Measurements from ENCODE around the gene KCNQ1.

The KCNQ1 gene

GRCh38 chr11:2410616-2411015, 34.2 kb upstream of the KCNQ1 start:
- no peak for DNase-seq

DNA sequence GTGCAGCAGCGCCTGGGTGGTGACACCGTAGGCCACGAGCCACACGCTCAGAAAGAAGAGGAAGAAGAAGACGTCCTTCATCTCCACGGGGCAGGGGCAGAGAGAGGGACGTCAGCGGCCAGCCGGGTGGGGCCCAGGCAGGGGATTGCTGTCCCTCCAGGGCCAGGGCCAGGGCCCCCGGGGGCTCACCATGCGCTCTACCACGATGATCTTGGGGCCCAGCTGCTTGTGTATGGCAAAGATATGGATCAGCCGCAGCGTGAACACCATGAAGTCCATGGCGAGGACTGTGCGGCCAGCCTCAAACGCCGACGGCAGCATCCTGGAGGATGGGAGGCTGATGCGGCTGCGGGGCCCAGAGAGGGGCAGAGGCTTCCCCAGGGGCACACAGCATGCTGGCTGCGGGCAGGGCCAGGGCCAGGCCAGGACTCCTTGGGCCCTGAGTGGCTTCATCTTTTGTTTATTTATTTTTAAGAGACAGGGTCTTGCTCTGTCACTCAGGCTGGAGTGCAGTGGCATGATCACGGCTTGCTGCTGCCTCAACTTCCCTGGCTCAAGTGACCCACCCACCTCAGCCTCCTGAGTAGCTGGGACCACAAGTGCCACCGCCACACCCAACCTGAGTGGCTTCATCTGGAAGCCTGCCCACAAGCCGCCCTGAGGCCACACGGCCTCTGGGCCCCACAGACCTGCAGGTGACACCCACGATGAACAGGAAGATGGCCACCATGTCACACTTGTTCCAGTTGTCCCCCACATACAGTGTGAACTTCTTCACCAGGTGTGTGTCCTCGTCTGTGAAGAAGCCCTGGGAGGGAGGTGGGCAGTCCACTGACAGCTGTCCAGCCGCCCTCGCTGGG, 33.1 kb upstream of the KCNQ1 start:
- no peak for DNase-seq

DNA sequence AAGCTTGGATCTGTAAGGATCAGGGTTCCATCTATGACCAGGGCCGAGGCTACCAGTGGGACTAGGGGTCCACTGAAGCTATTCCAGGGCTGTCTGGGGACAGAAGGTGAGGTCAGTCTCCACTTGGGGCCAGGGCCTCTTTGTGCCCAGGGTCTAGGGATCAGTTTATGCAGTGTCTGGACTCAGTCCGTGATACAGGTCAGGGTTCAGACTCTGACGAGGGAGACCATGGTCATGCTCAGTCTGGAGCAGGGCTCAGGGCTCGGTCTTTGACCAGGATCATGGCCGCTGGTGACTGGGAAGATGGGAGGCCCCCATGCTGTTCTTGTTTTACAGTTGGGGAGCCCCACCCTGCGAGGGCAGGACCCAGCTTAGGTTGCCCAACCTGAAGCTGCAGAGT, 32.5 kb upstream of the KCNQ1 start:
- DNase-seq, result no peak

DNA sequence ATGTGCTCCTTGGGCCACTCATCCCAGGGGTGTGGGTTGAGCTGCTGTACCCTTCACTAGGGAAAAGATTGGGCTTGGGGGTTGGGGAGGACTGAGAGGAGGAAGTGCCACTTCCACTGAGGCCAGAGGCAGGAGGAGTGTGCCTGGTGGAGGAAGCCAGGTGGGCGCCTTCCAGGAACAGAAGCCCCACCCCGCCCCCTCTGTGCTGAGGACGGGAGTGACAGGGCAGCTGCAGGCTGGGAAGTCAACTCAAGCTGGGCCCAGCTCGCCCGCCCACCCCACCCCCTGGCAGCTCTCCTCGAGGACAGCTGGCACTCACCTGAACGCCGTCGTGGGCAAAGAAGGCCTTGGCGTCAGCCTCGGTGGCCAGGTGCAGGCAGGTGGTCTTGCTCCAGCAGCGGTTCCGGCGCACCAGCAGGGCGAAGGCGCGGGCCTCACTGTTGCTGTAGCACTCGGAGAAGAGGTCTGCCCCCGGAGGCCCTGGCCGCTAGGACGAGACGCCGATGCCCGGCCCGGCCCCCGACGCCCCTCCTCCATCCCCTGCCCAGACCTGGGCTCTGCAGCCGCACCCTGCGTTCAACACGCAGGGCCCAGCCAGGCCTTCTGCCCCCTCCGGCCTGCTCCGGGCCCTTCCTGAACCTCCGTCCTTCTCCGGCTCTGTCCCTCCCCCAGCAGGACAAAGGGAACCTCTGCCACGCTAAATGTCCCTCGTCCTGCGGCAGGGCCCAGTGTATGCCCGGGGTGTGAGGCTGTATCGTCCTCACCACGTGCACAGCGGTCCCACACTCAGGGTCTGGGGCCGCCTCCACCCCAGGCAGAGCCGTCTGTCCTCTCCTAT, 30.8 kb upstream of the KCNQ1 start:
- no peak for DNase-seq

DNA sequence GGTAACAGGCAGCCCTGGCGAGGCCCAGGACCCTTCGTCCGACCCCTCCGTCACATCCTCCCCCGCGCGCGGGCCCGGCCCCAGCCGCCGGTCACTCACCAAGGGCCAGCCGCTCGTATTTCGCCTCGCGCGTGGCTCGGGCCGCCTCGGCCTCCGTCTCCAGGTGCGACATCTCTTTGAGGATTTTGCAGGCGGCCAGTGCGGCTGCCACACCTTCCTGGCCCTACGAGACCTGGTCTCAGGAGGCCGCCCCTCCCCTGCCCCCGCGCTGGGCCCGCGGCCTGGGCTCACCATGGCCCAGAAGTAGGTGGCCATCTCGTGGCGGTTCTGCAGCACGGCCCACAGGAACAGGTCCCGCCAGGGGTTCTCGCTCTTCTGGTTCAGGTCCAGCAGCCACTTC, 30.2 kb upstream of the KCNQ1 start:
- no peak for DNase-seq

DNA sequence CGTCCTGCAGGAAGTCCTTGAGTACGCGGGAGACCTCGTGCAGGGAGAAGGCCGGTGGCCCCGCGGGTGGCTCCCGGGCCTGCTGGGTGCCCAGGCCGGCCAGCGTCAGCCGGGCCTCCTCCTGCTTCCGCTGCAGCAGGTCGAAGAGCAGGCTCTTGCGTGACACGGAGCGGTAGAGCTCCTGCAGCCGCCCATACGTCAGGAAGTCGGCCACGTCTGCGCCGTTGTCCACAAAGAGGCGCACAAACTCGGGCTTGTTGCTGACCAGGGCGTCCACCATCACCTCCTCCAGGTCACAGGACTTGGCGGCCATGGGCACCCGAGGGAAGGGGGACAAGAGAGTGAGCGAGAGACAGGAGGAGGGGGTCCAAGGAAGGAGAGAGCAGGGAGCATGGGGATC, 29.6 kb upstream of the KCNQ1 start:
- no peak for DNase-seq

DNA sequence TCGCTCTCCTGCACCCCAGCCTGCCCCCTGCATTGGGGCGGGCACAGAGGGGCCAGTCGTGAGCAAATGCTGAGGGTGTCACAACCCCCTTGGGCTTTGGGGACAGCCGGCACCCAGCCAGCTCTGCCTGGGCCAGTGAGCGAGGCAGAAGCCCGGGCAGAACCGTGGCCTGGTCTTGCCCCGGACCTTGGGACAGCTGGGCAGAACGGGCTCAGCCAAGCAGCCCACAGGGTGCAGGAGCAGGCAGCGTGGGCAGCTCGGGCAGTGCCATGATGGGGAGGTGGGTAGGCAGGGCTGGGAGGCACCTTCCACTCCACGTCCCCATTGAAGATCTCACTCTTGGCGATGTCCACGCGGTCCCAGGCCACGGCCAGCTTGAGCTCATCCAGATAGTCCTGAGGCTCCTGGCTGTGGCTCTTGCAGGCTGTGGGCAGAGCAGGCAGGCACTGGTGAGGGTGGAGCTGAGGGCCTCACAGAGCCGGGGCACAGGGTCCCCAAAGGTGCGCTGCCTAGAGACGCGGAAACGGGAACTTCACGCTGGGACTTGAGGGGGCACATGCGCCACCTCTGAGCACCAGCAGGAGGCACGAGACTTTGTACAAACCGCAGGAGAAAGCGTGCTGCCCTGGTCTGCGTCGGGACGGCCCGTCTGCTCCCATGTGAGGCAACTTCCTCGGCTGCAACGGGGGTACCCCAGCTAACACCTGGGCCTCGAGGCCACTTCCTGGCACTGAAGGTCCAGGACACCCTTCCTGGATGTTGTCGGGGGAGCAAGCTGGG, 29.0 kb upstream of the KCNQ1 start:
- no peak for DNase-seq

GRCh38 chr11:2416765-2417164, 28.0 kb upstream of the KCNQ1 start:
- DNase-seq, result no peak

DNA sequence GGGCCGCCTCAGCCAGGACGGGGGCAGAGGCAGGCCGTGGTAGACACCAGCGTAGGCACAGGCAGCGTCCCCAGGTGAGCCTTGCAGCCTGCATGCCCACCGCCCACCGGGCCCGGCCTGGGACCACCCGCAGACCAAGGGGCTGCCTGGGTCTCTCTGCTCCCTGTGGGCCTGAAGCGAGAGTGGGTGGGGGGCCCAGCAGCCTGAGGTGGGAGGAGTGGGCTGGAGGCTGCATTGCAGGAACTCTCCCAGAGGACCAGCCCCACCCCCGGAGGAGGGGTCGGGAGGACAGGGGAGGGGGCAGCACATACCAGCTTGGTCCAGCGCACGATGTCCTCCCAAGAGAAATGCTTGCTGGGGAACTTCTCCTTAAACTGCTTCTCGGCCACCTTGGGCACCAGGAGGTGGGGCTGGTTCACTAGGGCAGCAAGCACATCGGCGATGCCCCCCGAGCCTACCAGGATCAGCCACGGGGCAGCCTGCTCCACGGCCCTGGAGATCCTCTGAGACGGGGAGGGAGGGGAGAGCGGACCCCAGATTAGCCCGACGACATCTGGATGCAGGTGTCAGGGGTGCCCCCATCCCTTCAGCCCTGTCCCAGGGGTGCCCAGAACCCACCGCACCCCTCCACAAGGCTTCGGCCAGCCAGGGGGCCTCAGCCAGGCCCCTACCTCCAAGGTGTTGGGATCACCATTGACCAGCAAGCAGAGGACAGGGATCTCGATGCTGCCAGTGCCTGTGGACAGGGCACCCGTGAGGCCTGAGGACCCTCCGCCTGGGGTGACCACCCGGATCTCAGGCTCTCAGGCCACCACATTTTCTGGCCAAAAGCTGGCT, 26.7 kb upstream of the KCNQ1 start:
- no peak for DNase-seq

DNA sequence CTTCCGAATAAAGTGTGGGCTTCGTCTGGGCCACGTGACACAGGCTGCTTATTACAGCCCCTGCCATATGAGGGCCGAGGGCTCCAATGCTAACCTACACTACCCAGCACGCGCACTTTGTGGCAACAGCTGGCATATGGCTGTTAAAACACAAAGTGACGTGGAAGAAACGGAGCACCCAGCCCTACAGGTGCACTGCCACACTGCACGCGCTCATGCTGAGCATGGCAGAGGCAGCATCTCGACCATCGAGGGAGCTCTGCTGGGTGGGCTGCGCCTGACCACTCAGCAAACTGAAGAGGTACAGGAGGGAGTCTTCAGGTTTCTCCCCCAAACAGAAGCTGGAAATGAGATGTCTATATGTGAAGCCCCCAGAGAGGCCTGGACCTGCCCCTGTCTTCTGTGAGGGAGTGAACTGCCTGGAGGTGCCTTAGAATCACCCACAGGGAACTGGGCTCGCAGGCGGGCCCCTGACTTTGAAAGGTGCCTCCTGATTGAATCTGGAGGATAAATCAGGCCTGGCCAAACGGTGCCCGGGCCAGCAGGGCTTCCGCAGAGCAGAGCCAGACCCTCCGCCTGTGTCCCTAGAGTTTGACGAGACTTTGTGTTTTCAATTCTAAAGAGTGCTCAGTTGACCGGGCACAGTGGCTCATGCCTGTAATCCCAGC, 26.0 kb upstream of the KCNQ1 start:
- DNase-seq, result no peak

GRCh38 chr11:2419638-2420501, 24.9 kb upstream of the KCNQ1 start:
- peak; percentile 76 for DNase-seq

- peak; percentile 83 for DNase-seq
These were observed 24.1 kb upstream of the KCNQ1 start for GRCh38 chr11:2420502-2421225.

DNA sequence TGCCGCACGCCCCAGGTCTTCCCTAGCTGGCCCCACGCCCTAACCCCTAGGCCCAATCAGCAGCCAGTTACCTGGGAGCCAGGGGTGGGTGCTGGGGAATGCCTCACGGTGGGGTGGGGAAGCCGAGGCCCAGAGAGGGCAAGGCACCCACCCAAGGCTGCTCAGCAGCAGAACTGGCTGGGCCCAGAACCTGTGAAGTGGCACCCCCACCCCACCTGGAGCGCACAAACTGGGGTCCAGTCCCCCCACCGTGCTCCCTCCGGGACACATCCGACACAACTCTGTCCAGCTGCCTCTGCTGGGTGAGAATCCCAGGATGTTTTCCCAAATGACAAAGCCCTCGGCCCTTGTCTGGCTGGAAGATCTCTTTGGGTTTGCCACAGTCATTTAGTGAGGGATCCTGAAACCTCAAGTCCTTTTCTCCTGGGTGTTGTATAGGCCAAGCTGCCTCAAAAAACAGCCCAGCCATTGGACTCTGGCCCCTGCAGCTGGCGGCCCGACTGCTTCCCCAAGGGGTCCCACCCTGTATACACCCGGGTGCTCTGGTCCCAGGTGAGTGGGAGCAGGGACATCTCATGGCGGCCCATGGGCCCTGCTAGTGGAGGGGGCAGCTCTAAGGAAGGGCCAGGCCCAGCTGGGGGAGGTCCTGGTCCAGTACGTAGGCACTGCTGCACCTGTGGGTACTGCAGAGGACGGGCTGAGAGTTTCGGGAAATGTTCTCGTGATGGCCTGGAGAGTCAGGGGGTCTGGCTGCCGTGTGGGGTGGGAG, 23.4 kb upstream of the KCNQ1 start:
- DNase-seq, result no peak

DNA sequence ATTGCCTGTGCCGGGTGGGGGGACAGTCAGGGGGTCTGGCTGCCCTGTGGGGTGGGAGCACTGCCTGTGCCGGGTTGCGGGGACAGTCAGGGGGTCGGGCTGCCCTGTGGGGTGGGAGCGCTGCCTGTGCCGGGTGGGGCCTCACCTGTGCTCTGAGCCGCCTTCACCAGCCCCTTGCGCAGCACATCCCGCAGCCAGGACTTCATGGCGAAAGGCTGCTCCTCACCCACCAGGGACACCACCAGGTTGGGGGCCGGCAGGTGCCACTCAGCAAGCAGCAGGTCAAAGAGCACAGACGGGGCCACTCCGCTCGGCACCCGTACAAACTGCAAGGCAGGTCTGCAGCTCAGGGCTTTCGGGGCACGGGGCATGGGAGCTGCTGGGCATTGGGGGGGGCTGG, 22.8 kb upstream of the KCNQ1 start:
- no peak for DNase-seq

GRCh38 chr11:2422461-2423156, 22.2 kb upstream of the KCNQ1 start:
- no peak for DNase-seq

GRCh38 chr11:2423157-2424025, 21.4 kb upstream of the KCNQ1 start:
- DNase-seq, result no peak

GRCh38 chr11:2424811-2425495, 19.9 kb upstream of the KCNQ1 start:
- no peak for DNase-seq
